Activated CD8-positive, alpha-beta memory T cell treated with anti-CD3 and anti-CD28 coated beads, Interleukin-2, amount 50 U/mL, for 4 hours (primary cell): ENCODE data around the gene UBA3.

Source experiments
- DNase-seq: peaks from one replicate; pipeline ENCODE4 v3.0.0-alpha.2; 2020

UBA3 gene

DNA sequence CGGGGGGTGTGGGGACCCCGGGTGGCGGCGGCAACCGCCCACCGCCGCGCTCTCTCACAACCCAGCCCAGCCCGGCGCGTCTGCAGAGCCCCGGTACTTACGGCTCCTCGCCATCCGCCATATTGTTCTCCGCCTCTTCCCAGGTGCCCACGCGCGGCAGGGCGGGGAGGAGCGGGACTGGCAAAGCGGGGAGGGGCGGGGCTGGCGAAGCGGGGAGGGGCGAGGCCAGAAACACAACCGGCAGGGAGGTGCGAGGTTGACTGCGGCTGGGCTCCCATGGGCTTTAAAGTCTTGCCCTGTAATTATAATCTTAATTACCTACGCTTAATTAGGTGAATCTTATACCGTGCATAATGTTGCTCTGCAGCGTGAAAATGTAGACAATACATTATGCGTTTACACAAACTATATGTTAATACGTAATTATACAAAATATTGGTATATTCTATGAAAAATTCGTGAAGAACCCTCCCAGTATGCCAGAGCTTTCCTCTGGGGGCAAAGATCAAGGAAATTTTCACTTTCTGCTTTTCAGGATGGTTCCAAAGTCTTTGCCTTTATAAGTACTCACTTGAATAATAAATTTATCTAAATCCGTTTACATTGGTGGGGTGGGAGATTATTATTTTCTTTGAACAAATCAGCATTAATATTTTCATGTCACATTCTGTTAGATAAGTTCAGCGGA is at the start of gene UBA3:
Gene UBA3, minus strand, starts transcription at position 133 of the 688 bp plus-strand sequence. Its CDS starts 12 bp downstream, at position 121.
- peak; percentile 93 for DNase-seq

DNA sequence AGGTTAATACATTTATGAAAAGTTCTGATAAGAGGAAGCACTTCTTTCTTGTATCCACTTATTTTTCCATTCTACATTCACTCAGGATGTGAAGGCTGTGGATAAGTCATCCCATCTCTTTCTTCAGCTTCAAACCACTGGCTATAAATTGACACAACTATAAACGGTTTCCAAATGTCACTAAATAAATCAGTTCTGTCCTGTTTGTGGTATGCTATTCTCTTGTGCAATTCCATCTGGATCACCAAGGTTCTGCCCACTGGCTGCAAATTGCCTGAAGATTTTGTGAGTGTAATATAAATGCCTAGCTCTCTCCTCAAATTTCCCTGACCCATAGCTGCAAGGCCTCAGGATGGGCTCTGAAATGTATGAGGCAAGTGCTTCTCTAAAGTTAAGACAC is 49.4 kb upstream of the UBA3 start:
- DNase-seq: no peak

- DNase-seq: no peak
Measured at GRCh38 chr3:69128509-69128908, 48.3 kb upstream of the UBA3 start.

GRCh38 chr3:69126999-69127398 is 46.8 kb upstream of the UBA3 start:
- DNase-seq: no peak

DNA sequence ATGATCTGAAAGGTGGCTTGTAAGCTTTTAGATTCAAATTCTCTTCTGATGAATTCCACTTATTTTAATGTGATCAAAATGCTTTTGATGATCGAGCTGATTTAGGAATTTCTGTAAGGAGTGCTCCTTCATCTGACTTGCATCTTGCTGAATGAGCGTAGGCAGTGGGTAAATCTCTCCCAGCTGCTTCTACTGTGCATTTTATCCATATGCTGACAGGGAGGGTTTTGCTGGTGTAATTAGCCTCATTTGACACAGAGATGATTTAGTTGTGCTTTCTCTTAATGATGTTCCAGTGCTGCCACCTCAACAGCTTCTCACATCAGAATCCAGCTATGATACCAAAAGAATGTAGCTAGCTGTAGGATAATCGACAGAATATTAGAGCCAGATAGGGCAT is 46.1 kb upstream of the UBA3 start:
- no peak for DNase-seq

GRCh38 chr3:69122403-69122802 is 42.2 kb upstream of the UBA3 start, which contains the start of gene LMOD3:
TSS of gene LMOD3 (minus strand) at chr3:69122595. CDS start at chr3:69122386, 209 bp downstream.
- no peak for DNase-seq

- DNase-seq: no peak
Measured at GRCh38 chr3:69121950-69122349, 41.8 kb upstream of the UBA3 start.

DNA sequence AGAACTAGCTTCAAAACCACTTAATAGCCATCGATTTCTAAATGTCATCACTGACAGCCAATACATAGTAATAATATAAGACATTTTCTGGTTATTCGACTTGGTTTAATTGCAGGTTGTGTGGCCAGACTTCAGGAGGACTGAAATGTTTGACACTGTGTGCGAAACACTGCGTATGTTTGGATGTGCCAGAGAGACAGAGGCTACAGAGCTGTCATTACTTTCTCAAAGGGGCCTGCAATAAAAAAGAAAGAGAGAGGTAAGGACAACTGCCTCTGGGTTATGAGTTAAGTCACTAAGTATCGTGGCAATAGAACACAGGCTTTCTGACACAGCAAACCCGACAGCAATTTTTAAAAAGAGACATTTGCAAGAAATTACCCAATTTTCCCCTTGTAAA is 41.3 kb upstream of the UBA3 start:
- DNase-seq: no peak

- DNase-seq: peak; percentile 83
Measured at GRCh38 chr3:69120879-69121464, 40.8 kb upstream of the UBA3 start.

- no peak for DNase-seq
Measured at GRCh38 chr3:69119681-69120080, 39.5 kb upstream of the UBA3 start.

DNA sequence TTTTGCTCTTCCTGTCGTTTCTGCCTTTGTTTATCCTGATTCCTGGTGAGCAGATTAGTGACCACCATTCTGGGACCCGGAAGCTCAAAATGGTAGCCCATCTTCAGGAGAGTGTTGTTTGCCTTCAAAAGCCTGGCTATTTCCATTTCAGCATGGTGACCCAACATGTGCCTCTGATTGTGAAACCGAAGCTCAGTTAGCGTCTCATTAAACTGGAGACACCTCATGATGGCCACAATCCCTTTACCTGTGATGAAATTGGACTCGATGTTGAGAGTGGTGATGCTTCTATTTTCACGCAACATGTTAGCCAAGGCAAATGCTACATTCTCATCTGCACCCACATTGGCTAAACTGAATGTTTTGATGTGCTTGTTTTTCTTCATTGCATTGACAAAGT is 39.0 kb upstream of the UBA3 start:
- no peak for DNase-seq

- DNase-seq: no peak
Measured at GRCh38 chr3:69118555-69118954, 38.4 kb upstream of the UBA3 start.

DNA sequence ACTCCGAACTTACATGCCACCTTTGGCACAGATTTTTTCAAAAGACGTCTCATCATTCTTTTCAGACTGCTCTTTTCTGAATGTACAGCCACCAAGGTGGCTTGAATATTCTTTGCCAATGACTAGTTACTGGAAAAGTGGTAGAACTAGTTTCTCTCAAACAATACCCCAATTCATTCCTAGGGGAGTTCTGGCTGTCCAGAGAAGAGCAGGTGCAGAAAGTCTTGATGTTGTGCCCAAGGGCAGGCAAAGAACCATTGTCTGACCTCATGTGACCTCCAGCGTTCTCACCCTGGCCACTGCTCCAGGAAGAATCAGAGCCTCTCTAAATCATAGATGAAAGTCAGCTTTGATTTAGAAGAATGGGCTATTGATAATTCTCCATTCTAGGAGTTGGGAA is 36.7 kb upstream of the UBA3 start:
- DNase-seq: no peak

- DNase-seq: no peak
Measured at GRCh38 chr3:69116162-69116561, 36.0 kb upstream of the UBA3 start.

- DNase-seq: no peak
Measured at GRCh38 chr3:69115731-69116130, 35.6 kb upstream of the UBA3 start.

GRCh38 chr3:69113536-69113935 is 33.4 kb upstream of the UBA3 start:
- no peak for DNase-seq

GRCh38 chr3:69110941-69111546 is 30.9 kb upstream of the UBA3 start:
- DNase-seq: no peak

- no peak for DNase-seq
Measured at GRCh38 chr3:69108811-69109210, 28.6 kb upstream of the UBA3 start.

DNA sequence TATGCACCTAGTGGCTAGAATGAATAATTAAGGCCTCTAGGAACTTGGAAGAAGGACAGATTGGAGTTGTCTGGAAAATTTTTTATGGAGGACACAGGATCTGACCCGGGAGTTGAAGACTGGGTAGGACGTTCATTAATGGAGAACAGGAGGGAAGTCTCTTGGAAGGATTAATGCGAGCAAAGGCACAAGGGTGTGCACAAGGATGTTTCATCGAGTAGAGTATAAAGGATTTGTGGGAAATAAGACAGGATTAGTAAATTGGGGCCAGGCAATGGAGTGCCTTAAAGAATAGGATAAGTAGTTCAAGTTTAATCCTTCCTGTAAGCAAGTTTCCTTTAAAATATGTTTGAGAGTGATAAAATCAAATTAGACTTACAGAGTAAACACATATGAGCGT is 27.7 kb upstream of the UBA3 start:
- DNase-seq: no peak

GRCh38 chr3:69105320-69105719 is 25.2 kb upstream of the UBA3 start:
- no peak for DNase-seq

- DNase-seq: no peak
Measured at GRCh38 chr3:69104586-69104985, 24.4 kb upstream of the UBA3 start.

- DNase-seq: no peak
Measured at GRCh38 chr3:69103123-69103522, 23.0 kb upstream of the UBA3 start.

DNA sequence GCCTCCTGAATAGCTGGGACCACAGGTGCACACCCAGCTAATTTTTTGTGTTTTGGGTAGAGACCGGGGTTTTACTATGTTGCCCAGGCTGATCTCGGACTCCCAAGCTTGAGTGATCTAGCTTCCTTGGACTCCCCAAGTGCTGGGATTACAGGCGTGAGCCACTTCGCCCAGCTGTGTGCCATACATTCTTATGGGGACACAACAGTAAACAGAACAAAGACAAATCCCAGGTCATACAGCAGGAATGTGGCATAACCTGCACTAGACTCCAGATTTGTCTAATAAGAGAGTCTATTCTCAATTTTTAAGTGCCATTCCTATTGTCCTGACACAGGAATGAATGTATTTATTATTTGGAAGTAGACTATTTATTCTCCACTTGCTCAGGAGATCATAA is 22.2 kb upstream of the UBA3 start:
- no peak for DNase-seq

GRCh38 chr3:69099576-69099975 is 19.4 kb upstream of the UBA3 start:
- no peak for DNase-seq
